ENCODE results near the gene GAR1. TPM values are rescaled to one million over a fixed set of nuclear protein-coding genes. Genes with fewer than 3 reads are reported as not detected.

The GAR1 gene
- total and polyA plus RNA-seq, 9 of the 15 experiments (the other 6 are each of a cell fraction or from before 2014, with no cell fraction given) = 35.7 to 194 (median 68.2) TPM

DNA sequence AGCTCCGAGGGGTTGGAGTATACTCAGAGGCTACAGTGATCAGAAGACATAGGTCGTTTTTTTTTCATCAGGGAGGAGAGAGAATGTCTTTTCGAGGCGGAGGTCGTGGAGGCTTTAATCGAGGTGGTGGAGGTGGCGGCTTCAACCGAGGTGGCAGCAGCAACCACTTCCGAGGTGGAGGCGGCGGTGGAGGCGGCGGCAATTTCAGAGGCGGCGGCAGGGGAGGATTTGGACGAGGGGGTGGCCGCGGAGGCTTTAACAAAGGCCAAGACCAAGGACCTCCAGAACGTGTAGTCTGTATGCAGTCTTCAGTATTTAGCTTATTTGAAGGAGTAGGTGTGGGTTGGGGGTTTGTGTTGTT lies 500 bp downstream of the GAR1 start:
- H3K36me3 ChIP-seq (ENCODE audit: control insufficient read depth, insufficient read depth, low read length) = peaks cover 49% of the 10 kb centered on the region
- H3K4me2 ChIP-seq (ENCODE audit: insufficient read depth, low read length) = peak overlapping the region; percentile 95
- peak overlapping the region; percentile 89 to 98 for H3K9ac ChIP-seq (ENCODE audit: insufficient read depth in 1 of 2, low read depth in 2 of 2, low read length in 2 of 2)
- H3K9me1 ChIP-seq (ENCODE audit: control insufficient read depth, insufficient read depth, low read length) = no peaks in the 10 kb centered on the region
- intact Hi-C loops (cut with micrococcal nuclease) (loop anchor here (10.0 kb wide), 2 partner anchors 251 to 379 kb away; partner anchors contain the start of genes ELOVL6 and MCUB), in situ Hi-C loops (cut with MboI) (no loop called here)
- WGBS (ENCODE audit: insufficient coverage, low coverage, missing lambda C conversion rate) = 0% methylated on average over 4 of the region's 19 CpGs
- peaks cover 5 to 14% of the 10 kb centered on the region in 2 experiments for H3K4me1 ChIP-seq (replicated peaks in 1 of 2; ENCODE audit: control insufficient read depth in 2 of 2, insufficient read depth in 2 of 2, low read length in 2 of 2)
- peaks cover 58% of the 10 kb centered on the region for H3K79me2 ChIP-seq (ENCODE audit: control insufficient read depth, insufficient read depth, low read length)
- no TSS peak for BruUV-seq (replicated peaks)
- CTCF ChIA-PET (ENCODE audit: low intra/inter-chr PET ratio) = no interaction called here
- peak; percentile 18 for ATAC-seq
- TF ChIP-seq EGR1 (conservative IDR thresholded peaks at IDR 0.05) (peak; percentile 43; the same call in 1 of the 2 replicates), MEF2D (tag; conservative IDR thresholded peaks at IDR 0.05; ENCODE audit: low read depth) (no peak), SIN3B (IDR thresholded peaks at IDR 0.05; ENCODE audit: low read depth) (no peak), ZNF57 (CRISPR knock-in tag; IDR thresholded peaks at IDR 0.05) (no peak), TOE1 (IDR thresholded peaks at IDR 0.05; ENCODE audit: borderline replicate concordance) (0 out of 2 replicates have a peak, but pooled peaks have one; percentile 5), TOE1 (CRISPR knock-in tag; IDR thresholded peaks at IDR 0.05; ENCODE audit: borderline replicate concordance, low read depth) (no peak)
- TF ChIP-seq, protein P1, sequence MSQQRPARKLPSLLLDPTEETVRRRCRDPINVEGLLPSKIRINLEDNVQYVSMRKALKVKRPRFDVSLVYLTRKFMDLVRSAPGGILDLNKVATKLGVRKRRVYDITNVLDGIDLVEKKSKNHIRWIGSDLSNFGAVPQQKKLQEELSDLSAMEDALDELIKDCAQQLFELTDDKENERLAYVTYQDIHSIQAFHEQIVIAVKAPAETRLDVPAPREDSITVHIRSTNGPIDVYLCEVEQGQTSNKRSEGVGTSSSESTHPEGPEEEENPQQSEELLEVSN (IDR thresholded peaks at IDR 0.05; ENCODE audit: borderline replicate concordance in 1 of 2, extremely low read depth in 1 of 2, insufficient read depth in 1 of 2, insufficient read length in 1 of 2, low read depth in 1 of 2, low read length in 1 of 2, poor library complexity in 1 of 2, severe bottlenecking in 1 of 2) = peak in 1 of 2 experiments; percentile 36
- H3K27ac ChIP-seq (ENCODE audit: extremely low read depth, low read depth, low read length) = peak overlapping the region; percentile 82
- no peaks in the 10 kb centered on the region for H3K27me3 ChIP-seq (ENCODE audit: control insufficient read depth in 2 of 2, insufficient read depth in 2 of 2, low read length in 2 of 2)
- POLR2A ChIA-PET = interaction anchor here (0.8 to 1.4 kb wide), 2 partner anchors 52 to 171 kb away, joined by 3 to 4 read pairs; no protein-coding TSS in a partner anchor
- H4K20me1 ChIP-seq (replicated peaks; ENCODE audit: control insufficient read depth, insufficient read depth, low read length) = no peaks in the 10 kb centered on the region
- peak; percentile 18 to 36 (median 22) for DNase-seq (ENCODE audit: extremely low read depth in 1 of 4, low spot score in 3 of 4)
- H3K4me3 ChIP-seq = peak overlapping the region; percentile 85
- FAIRE-seq = no peak
- no peaks in the 10 kb centered on the region for H3K9me3 ChIP-seq (replicated peaks; ENCODE audit: control insufficient read depth, insufficient read depth, low read depth, low read length)
- peak overlapping the region; percentile 86 for H2AFZ ChIP-seq (ENCODE audit: low read depth, low read length)

All from K562 (cell line).